Measurements from ENCODE around the gene JAK1.

Gene JAK1

GRCh38 chr1:64887689-64888217 lies 78.6 kb downstream of the JAK1 start:
- no peak for DNase-seq

GRCh38 chr1:64886877-64887276 lies 79.5 kb downstream of the JAK1 start:
- DNase-seq = no peak

GRCh38 chr1:64885648-64886047 lies 80.7 kb downstream of the JAK1 start:
- DNase-seq = no peak

- no peak for DNase-seq
Observed at GRCh38 chr1:64884261-64885040, 81.9 kb downstream of the JAK1 start.

- DNase-seq = no peak
Observed at GRCh38 chr1:64882574-64883255, 83.6 kb downstream of the JAK1 start.

GRCh38 chr1:64881281-64881680 lies 85.1 kb downstream of the JAK1 start:
- no peak for DNase-seq

GRCh38 chr1:64880449-64880848 lies 85.9 kb downstream of the JAK1 start:
- DNase-seq = no peak

- no peak for DNase-seq
Observed at GRCh38 chr1:64878931-64879611, 87.3 kb downstream of the JAK1 start.

GRCh38 chr1:64878090-64878489 lies 88.3 kb downstream of the JAK1 start:
- DNase-seq = no peak

GRCh38 chr1:64877598-64877997 lies 88.8 kb downstream of the JAK1 start:
- DNase-seq = no peak

GRCh38 chr1:64877151-64877550 lies 89.2 kb downstream of the JAK1 start:
- no peak for DNase-seq

- no peak for DNase-seq
Observed at GRCh38 chr1:64875606-64876005, 90.7 kb downstream of the JAK1 start.

- no peak for DNase-seq
Observed at GRCh38 chr1:64875101-64875500, 91.2 kb downstream of the JAK1 start.

GRCh38 chr1:64874666-64875065 lies 91.7 kb downstream of the JAK1 start:
- DNase-seq = no peak

- no peak for DNase-seq
Observed at GRCh38 chr1:64873576-64873975, 92.8 kb downstream of the JAK1 start.

GRCh38 chr1:64872067-64872466 lies 94.3 kb downstream of the JAK1 start:
- no peak for DNase-seq

GRCh38 chr1:64871256-64871655 lies 95.1 kb downstream of the JAK1 start:
- DNase-seq = no peak

- DNase-seq = no peak
Observed at GRCh38 chr1:64867266-64867665, 99.1 kb downstream of the JAK1 start.

- no peak for DNase-seq
Observed at GRCh38 chr1:64866689-64867088, 99.7 kb downstream of the JAK1 start.

GRCh38 chr1:64865105-64865757 lies 101.1 kb downstream of the JAK1 start:
- DNase-seq = no peak

GRCh38 chr1:64864018-64864940 lies 102.1 kb downstream of the JAK1 start:
- no peak for DNase-seq

GRCh38 chr1:64861611-64862010 lies 104.7 kb downstream of the JAK1 start:
- DNase-seq = no peak

Data from DMS79 treated with DMSO at 0.1 percent for 48 hours (cell line).